GM19468 (cell line): ENCODE results near the gene CEL.

Experiments
- ATAC-seq: cut with Tn5 transposase; IDR thresholded peaks from one replicate; pipeline ENCODE4 v1.9.1; 2021; ENCODE audit warnings: mild to moderate bottlenecking, moderate library complexity, moderate number of reproducible peaks; ENCODE audit not compliant: unreplicated experiment; ENCODE audit errors: extremely low read depth

CEL gene

DNA sequence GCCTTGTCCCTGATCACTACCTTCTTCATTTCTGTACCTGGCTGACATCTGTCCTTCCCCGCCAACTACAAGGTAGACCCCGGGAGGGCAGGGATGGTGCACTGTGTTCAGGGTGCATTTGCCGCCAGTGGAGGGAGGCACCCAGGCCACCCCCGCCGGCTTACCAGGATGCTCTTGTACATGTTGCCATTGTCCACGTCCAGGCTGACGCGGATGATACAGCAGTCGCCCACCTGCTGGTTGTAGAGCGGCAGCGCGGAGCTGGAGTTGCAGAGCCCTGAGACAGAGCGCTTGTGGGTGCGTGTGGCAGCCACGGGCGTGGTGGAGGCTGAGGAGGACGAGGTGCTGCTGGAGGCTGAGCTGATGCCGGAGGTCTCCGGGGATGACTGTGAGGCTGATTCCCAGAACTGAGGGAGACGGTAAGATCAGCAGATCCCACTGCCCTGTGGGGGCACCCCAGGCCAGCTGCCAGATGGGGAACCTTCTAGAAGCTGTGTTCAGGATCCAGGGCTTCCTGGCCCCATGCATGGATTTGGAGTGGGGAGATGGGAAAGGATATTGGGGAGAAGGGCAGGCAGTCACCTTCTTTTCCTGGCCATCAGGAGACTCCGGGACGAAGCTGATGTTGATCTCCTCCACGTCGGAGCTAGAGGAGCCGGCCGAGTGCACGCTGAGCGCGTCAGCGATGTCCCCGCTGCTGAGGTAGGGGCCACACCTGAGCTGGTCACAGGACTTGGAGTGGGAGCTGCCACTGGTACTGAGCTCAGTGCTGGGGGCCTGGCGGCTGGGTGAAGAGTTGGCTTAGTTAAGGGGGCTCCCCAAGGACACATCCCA, 39.8 kb downstream of the CEL start:
- ATAC-seq = no peak

DNA sequence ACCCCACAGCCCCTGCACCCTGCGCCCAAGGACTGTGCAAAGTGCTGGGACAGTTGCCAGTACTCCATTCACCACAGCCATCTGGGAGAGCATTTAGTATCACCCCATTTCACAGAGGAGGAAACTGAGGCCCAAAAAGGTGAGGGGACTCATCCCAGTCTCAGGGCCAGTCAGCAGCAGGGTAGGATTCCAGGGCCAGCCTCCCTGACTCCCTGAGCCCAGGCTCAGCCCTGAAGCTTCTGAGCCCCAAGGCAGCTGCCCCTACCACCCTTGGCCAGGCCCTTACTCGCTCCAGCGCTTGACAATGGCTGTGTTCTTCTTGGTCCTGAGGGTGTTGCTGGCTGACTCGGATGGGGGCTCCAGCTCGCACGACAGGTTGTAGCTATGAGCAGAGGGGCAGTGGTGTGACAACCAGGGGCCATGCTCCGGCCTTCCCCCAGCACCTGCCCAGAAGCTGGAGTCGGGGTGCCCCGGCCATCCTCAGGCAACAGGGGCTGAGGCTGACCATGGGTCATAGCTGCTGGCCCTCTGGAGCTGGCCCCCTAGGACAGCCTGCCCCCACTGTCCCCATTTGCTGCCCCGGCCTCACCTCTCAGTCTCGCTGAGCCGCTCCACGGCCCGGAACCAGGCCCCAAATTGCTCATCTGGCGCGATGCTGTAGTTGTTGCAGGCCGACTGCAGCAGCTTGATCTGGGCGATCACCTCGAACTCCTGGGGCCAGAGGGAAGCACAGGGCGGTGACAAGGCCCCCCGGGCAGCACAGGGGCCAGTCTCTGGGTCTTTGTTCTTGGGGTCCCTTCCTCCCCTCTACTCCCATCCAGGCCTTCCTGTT, 40.6 kb downstream of the CEL start:
- ATAC-seq = no peak

DNA sequence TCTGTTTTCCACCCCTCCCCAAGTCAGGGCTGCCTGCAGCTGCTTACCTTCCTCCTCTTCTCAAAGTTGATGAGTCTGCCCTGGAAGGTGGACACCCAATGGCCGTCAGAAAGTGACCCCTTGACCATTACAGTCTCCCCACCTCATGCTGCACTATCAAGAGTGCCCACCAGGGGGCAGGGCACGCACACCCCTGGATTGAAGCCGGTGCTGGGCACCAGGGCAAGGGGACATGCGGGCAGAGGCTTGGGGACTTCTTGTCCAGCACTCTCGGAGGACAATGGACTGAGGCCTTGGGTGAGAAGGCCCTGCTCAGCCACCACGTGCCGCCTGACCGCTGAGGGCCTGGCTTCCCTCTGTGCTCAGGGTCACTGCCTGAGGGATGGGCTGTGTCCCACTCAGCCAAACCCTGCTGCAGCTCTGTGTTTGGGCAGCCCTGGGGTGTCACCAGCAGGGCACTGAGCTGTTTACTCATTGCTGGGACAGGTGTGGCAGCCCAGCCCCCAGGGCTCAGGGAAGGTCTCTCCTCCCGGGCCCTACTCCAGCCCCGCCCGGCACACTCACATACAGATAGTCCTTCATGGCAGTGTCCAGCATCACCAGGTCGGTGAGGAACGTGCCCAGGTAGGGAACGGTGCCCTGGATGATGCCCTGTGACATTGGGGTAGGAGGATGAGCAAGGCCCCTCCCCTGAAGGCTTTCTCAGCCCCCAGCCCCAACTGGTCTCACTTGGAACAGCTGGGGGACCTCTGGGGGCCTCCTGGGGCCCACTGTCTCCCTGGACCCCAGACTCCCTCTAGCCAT, 41.6 kb downstream of the CEL start:
- no peak for ATAC-seq

DNA sequence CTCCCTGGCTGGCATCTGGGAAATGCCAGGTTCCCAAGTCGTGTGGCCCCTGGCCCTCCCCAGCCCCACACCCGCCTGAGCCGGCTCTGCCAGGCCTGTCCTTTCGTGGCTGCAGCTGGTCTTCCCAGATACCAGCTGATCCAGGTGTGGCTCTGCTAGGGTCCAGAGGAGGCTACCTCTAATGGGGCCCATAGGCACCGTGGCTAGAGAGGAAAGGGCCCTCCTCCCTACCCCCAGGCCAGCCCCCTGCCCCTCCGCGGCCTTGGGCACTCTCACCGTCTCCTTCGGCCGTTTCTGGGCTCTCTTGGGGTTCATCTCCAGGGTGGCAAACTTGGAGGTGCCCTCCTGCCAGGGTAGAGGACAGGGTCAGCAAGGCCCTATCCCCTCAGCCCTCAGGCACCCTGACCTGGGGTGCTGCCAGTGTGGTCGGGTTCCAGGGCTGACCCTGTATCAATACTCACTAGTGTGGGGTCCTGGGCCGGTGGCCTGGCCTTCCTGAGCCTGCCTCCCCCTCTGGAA, 42.3 kb downstream of the CEL start:
- ATAC-seq = no peak

DNA sequence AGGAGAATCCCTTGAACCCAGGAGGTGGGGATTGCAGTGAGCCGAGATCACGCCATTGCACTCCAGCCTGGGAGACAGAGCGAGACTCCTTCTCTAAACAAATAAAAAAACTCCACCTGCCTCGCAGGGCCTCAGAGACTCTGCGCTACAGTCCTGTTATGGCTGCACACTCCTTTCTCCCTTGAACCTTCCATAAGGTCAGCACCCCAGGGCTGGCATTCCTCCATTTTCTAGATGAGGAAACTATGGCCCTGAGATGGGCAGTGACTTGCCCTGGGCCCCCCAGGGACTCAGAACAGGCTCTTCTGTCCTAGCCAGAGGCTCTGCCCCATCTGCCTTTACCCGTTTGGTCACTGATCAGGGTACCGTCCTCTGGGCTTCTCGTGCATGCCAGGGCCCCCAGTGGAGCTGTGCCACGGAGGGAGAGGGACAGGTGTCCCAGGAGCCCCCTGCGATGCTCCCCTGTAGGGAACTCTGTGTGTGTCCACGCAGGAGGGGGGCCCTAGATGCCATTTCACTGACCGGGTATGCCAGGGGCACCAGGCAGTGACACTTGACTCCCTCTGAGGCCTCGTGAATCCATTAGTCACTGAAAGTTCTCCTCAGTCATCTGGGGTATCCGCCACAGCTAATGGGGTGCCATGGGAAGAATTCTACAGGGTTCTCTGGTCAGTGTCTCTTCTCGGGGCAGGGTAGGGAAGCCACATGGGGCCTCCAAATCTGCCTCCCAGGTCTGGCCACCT, 43.1 kb downstream of the CEL start:
- ATAC-seq = no peak

DNA sequence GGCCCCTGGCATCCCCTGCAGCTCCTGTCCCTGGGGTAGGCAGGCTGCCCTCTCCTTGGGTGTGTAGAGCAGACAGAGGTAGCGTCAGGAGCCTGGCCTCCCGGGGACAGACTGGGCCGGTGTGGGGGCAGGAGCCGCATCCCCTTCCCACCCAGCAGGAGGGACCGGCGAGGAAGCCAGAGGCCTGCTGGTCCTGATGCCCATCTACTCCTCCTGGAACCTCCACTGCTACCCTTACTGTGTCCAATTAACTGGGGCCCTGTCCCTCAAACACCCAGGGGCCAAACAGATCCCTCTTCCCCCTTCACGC, 43.6 kb downstream of the CEL start:
- ATAC-seq = no peak

DNA sequence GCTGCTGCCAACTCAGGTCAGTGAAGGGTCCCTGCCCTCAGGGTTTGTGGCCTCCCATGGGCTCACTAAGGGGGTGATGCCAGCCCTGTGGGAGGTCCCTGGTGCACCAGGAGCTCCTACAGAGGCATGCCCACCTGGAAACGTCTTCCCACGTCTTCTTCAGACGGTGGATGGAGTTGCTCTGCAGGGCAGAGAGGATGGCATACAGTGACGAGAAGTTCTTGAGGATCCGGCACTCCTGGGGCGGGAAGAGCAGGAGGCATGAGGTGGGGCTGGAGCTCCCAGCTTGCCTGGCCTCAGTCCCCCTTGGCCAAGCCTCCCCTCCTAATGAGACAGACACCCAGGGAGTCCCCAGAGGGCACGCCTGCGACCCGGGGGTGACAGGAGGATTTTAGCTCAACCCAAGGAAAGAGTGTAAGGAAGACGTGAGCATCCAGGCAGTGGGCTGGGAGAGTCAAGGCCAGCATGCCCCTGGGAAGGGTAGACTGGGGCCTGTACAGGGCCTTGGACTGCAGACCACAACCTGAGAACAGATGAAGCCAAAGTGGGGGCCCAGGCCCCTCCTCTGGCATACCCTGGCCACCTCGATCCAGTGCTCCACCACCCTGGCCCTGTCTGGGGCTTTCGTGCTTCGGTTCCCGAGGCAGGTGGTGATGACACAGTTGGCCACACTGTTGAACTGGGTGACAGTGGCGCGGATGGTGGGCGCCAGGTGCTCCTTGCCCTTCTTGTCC, 44.9 kb downstream of the CEL start:
- no peak for ATAC-seq

DNA sequence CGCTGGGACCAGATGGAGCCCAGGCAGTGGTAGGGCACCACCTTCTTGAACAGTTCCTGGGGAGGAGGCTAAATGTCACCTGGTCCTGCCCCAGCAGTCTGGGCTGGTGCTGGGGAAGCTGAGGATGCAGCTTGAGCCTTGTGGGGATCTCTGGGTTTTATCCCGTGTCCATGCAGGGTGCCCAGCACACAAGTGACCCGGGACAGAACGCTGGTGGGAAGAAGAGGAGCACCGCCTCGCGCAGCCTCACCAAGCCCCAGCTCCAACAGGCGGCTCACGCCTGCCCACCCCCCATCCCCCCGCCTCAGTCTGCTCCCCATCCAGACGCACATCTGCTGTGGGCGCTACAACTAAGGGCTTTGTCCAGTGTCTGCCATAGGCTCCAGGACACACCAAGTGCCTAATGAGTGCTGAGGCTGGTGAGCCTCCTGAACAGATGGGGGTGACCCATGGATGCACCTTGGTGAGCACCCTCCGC, 45.5 kb downstream of the CEL start:
- ATAC-seq = no peak

DNA sequence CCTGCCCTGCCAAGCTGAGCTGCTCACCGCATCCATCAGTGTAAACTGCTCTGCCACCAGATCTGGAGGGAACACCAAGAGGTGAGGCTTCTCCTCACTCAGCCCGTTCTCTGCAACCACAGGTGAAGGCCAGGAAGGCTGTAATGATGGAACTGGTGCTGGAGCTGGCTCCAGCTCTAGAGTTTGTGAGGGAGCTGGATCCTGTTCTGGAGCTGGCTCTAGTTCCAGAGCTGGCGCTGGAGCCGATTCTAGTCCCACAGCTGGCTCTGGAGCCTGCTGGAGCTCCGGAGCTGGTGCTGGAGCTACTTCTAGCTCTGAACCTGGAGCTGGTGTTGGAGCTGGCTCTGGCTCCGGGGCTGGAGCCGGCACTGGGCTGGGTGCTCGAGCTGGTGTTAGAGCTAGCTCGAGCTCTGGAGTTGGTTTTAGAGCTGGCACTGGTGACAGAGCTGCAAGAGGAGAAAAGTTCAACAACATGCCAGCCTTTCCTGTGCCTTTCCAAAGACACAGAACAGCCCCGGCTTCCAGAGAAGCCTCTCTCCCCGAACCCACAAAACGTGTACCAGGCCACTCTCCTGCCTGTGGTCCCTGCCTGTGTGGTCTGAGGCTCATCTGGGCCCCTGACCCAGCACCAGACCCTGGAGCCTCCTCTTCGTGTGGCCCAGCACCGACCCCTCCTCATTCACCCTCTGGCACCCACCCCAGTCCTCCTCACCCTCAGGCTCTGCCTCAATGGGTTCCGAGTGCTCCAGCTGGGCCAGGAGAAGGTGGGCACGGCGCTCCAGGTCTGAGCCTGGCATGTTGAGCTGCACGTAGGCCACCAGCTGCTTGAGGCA, 46.4 kb downstream of the CEL start:
- no peak for ATAC-seq

DNA sequence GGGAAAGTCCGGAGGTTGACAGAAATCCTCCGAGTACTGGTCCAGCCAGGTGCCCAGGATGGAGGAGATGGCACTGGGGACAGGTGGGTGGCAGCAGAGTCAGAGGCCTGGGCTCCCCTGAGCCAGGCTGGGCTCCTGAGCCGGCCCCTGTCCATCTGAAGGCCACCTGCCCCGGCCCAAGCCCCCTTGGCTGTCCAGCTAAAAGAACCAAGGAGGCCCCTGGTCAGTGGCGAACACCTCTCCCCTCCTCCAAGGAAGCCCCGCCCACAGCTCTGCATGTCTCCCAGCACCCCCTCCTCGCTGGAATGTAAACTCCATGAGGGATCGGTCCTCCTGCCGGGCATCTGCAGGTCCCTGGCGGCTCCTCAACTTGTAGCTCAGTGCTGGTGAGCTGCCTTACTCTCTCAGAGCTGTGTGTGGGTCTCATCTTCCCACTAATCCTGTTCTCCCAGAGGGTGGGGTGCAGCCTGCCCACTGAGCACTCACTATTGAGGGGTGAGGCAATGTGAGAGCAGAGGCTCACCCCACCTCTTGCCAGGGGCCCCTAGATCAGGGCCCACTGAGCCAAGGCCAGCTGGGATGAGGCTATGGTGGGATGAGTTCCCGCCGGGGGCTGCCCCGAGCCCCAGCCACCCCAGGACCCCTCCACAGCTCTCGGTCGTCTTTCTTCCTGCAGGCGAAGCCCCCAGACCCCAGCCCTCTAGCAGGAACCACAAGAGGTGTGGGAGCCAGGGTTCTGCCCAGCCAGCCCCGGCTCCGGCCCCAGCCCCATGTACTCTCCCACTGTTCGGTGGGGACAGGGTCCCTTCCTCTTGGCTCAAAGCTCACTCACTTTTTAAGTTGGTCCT, 47.2 kb downstream of the CEL start:
- no peak for ATAC-seq

DNA sequence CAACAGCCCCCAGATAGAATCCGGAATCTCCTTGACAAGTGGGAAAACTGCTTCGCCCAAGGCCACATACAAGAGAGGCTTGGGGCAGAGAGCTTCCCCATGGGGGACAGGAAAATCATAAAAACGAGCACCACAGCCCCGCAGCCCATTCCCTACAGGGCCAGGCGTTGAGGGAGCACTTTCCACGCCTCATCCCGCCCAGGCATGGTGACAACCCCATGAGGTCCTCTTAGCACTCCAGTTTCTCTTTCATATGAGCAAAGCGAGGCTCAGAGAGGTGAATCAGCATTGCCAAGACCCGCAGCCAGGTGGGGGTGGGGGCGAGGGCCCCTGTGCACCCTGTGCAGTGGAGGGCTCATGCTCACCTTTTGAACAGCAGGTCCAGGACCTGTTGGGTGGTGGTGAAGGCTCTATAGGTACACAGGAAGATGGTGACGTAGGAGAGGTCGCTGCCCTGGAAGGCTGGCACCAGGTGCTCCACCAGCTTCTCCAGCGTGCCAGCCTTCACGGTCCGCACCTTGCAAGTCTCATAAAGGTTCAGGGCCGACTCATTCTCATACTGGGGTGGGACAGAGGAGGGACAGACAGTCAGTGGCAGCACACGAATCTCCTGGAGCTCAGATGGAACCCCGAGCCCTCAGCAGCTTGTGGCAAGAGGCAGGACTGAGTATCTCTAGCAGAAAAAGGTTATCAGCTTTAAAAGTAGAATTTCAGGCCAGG, 48.3 kb downstream of the CEL start:
- no peak for ATAC-seq

DNA sequence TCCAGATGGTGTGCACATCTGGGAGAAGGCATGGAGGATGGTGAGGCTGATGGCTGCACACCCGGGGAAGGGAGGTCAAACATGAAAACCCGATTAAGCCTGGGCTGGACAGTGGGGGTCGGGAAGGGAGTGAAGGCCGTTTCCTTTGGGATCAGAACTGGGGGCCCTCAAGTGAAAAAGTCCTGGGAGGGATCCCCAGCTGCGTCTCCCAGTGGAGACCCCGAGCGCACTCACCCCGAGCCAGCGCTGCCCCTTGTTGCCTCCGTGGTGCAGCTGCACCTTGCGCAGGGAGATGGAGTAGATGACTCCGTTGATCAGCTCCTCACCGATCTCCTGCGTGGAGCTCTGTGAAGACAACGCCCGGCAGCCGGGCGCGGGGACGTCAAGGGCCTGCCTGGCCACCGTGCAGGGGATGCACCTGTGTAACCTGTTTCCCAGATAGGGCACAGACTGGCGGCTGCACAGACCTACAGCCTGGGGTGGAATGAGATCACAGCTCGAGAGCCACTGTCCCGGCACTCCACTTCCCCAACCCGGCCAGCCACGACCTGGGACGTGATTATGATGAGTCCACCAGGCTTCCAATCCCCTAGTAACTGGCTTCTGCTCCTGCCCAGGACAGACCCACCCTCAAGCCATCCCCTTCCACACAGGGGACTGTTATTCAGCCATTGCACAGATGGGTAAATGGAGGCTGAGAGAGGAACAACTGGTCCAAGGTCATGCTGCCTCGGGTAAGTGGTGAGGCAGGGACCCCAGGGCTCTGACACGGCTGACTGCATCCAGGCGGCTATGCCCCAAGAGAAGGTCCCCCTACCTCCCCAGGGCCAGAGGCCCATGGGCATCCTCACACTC, 50.3 kb downstream of the CEL start:
- no peak for ATAC-seq

DNA sequence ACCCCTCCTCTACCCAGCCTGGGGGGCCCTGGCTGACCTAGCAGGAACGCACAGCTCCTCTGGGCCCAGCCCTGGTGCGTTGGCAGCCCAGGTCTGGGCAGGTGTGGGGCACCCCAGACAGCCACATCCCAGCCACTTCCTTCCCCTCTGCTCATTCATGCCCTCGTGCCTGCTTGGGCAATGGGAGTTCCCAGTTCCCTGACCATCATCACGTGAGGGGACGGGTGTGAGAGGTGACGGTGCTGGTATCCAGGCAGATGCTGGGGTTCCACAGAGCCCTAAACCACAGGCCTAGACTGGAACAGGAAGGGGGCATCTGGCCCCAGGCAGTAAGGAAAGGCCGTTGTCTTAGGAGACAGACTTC, 50.9 kb downstream of the CEL start:
- ATAC-seq = no peak

DNA sequence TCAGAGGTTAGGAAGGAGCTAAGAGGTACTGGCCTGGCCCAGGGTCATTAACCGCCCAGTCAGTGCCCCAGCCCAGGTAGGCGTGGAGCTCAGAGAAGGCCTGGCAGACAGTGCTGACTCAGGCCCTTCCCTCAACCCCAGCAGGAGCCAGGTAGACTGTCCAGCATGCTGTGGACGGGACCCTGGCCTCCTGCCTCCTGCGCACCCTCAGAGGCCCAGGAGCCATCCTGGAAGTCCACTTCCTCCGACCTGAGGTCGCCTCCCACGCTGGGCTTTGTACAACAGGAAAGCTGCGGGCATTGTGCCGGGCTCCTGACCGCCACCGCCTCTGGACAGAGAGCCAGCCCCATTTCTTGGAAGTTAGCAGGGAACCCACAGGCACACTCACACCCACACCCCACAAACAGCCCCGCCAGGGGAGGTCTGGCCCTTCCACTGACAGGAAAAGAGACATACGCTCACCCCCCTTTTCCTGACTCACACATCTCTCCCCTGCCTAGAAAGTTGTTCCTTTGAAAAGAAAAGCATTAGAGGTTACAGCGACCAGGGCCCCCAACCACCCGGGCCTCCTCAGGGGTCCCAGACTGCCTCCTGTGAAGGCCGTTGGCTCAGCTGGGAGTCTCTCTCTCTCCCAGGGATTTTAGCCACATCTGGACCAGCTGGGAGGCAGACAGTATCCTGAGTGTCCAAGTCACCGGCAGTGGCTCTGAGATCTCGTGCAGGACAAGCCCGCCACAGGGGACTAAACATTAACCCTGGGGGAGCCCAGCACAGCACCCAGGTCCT, 51.6 kb downstream of the CEL start:
- no peak for ATAC-seq
